Keratinocyte (primary cell): ENCODE measurements around the gene ATP6V0D1. TPM values are rescaled to one million over a fixed set of nuclear protein-coding genes. Genes with fewer than 3 reads are reported as not detected.

Experiments used
- DNase-seq: peaks from one replicate; pipeline ENCODE4 v3.0.0-alpha.2; 2011; ENCODE audit warnings: low read depth, missing footprints, low spot score
- FAIRE-seq: peaks from 2 replicates; lab custom pipeline; 2011; peaks lifted over from hg19 to GRCh38; lab: Jason Lieb, UNC
- H2AFZ ChIP-seq: 2 replicates; pipeline ENCODE4 v1.6.0; 2012; ENCODE audit warnings: low read length, control low read depth, inconsistent platforms; ENCODE audit not compliant: control insufficient read depth
- H3K27ac ChIP-seq: 2 replicates; pipeline ENCODE4 v1.5.1; 2011; ENCODE audit warnings: low read length; ENCODE audit not compliant: control insufficient read depth, insufficient read depth
- H3K27me3 ChIP-seq: 3 replicates; pipeline ENCODE4 v1.6.0; 2011; ENCODE audit warnings: low read length; ENCODE audit not compliant: control insufficient read depth, insufficient read depth; ENCODE audit errors: extremely low read depth
- H3K36me3 ChIP-seq, 2 experiments: 2 replicates in 1 of 2; 3 replicates in 1 of 2; pipeline ENCODE4 v1.5.1; 2011; ENCODE audit warnings: low read length in 2 of 2, mild to moderate bottlenecking in 1 of 2; ENCODE audit not compliant: control insufficient read depth in 2 of 2, insufficient read depth in 2 of 2; ENCODE audit errors: extremely low read depth in 1 of 2
- H3K4me1 ChIP-seq: 3 replicates; pipeline ENCODE4 v1.5.1; 2011; ENCODE audit warnings: low read length; ENCODE audit not compliant: control insufficient read depth, insufficient read depth; ENCODE audit errors: extremely low read depth
- H3K4me2 ChIP-seq: 3 replicates; pipeline ENCODE4 v1.6.0; 2011; ENCODE audit warnings: low read depth, low read length; ENCODE audit not compliant: control insufficient read depth, insufficient read depth; ENCODE audit errors: extremely low read depth
- H3K4me3 ChIP-seq, 3 experiments: fragments of 200-600 bp in 1 of 3; sonication (generic) in 1 of 3; 2 replicates in 2 of 3; 3 replicates in 1 of 3; pipeline ENCODE4 v1.5.1; 2011 to 2016; ENCODE audit warnings: low read length in 3 of 3, mild to moderate bottlenecking in 3 of 3, control low read depth in 2 of 3, inconsistent platforms in 1 of 3, low read depth in 1 of 3, mixed read lengths in 1 of 3, mixed run types in 1 of 3, moderate library complexity in 1 of 3; ENCODE audit not compliant: control insufficient read depth in 2 of 3, insufficient read depth in 2 of 3; ENCODE audit errors: extremely low read depth in 1 of 3
- H3K79me2 ChIP-seq: 2 replicates; pipeline ENCODE4 v1.6.0; 2012; ENCODE audit warnings: low read length; ENCODE audit not compliant: control insufficient read depth, insufficient read depth
- H3K9ac ChIP-seq: 3 replicates; pipeline ENCODE4 v1.6.0; 2011; ENCODE audit warnings: low read length; ENCODE audit not compliant: control insufficient read depth, insufficient read depth; ENCODE audit errors: extremely low read depth
- H3K9me1 ChIP-seq: 3 replicates; pipeline ENCODE4 v1.6.0; 2011; ENCODE audit warnings: low read length; ENCODE audit not compliant: control insufficient read depth, insufficient read depth; ENCODE audit errors: extremely low read depth
- H3K9me3 ChIP-seq: 2 replicates; pipeline ENCODE4 v1.5.1; 2012; ENCODE audit warnings: low read depth, low read length; ENCODE audit not compliant: control insufficient read depth
- H4K20me1 ChIP-seq: 3 replicates; pipeline ENCODE4 v1.6.0; 2011; ENCODE audit warnings: low read length; ENCODE audit not compliant: control insufficient read depth, insufficient read depth; ENCODE audit errors: extremely low read depth
- EZH2 ChIP-seq: IDR thresholded peaks from one replicate; pipeline ENCODE4 v1.6.1; 2012; ENCODE audit warnings: inconsistent platforms, mild to moderate bottlenecking, low read length, moderate library complexity
- dilution Hi-C: fragments of 300-500 bp; cut with MboI; formaldehyde crosslinking; loops from one replicate; pipeline ENCODE4 v1.7.0; 2020; ENCODE audit warnings: low sequenced_read_pairs; ENCODE audit not compliant: extremely low pct_ligation_motif_present
- polyA plus RNA-seq, 5 experiments: library from polyadenylated mRNA; depleted of rRNA in 3 of 5; stranded (reverse) in 3 of 5; stranded (forward) in 1 of 5; unstranded in 1 of 5; fragments of >200 nt; gene quantifications; 1 replicate in 1 of 5; 2 replicates in 3 of 5; 3 replicates in 1 of 5; pipeline versions ENCODE4 v1.2.1 to v1.2.3, GENCODE V29; 2011 to 2012; ENCODE audit warnings: missing spikeins in 2 of 5, low read depth in 1 of 5, low replicate concordance in 1 of 5
- TF ChIP-seq, protein P1 (sequence below), 3 experiments: IDR thresholded peaks in 1 of 3; conservative IDR thresholded peaks in 1 of 3; optimal IDR thresholded peaks in 1 of 3; 2 replicates in 2 of 3; 3 replicates in 1 of 3; pipeline versions ENCODE3 to v1.5.1; 2011; ENCODE audit warnings: low read length in 3 of 3, mild to moderate bottlenecking in 3 of 3, moderate library complexity in 2 of 3, control low read depth in 1 of 3, inconsistent platforms in 1 of 3; ENCODE audit not compliant: insufficient read depth in 2 of 3; ENCODE audit errors: extremely low read depth in 1 of 3

The ATP6V0D1 gene
- polyA plus RNA-seq, 1 donor (not counting 4 experiments of a cell fraction or from before 2014, with no cell fraction given): 97.1 TPM

DNA sequence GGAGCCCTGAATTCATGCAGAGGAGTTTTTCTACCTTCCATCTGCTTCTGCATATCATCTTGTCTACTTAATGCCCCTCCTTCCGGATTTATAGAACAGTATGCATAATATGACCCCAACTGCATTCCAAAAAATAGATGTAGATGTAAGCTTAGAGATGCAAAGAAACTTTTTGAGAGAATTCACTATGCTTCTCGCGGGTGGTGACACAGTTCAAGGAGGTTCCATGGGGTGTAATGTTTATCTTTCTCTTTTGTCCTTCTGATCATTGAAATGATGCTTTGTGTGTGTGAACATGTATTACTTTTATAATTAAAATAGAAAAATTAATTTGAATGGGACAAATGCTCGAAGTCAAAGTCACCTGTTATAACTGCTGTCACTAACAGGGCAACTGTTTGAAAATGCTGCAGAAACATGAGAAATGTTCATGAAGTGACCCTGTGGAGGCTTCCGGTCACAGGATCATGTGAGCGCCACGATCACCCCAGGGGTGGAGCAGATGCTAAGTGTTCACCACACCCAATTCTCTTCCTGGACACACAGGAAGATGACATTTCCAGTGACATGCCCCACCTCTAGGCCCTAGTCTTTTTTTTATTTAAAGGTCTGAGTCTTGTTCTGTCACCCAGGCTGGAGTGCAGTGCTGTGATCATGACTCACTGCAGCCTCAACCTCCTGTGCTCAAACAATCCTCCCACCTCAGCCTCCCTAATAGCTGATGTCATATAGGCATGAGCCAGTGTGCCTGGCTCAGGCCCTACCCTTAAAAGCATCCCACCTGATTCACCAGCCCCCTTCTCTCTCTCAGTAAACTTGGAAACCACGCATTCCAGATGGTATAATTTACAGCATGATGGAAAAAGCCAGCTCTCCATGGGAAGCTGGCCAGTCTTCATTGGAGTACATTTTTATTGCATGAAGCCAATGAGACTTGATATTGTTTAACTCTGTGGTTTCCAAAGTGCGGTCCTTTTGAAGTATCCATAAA, 23.4 kb upstream of the ATP6V0D1 start:
- H3K9me1 ChIP-seq: no peaks in the 10 kb centered on the region
- H3K27ac ChIP-seq: no peak overlapping the region
- H3K9me3 ChIP-seq: no peaks in the 10 kb centered on the region
- no peaks in the 10 kb centered on the region for H4K20me1 ChIP-seq
- no peaks in the 10 kb centered on the region for H3K36me3 ChIP-seq
- no peak overlapping the region for H3K4me2 ChIP-seq
- H2AFZ ChIP-seq: no peak overlapping the region
- H3K4me1 ChIP-seq: no peaks in the 10 kb centered on the region
- H3K79me2 ChIP-seq: no peaks in the 10 kb centered on the region
- dilution Hi-C loops: no loop called here
- no peak for FAIRE-seq
- H3K9ac ChIP-seq: no peak overlapping the region
- TF ChIP-seq, protein P1, sequence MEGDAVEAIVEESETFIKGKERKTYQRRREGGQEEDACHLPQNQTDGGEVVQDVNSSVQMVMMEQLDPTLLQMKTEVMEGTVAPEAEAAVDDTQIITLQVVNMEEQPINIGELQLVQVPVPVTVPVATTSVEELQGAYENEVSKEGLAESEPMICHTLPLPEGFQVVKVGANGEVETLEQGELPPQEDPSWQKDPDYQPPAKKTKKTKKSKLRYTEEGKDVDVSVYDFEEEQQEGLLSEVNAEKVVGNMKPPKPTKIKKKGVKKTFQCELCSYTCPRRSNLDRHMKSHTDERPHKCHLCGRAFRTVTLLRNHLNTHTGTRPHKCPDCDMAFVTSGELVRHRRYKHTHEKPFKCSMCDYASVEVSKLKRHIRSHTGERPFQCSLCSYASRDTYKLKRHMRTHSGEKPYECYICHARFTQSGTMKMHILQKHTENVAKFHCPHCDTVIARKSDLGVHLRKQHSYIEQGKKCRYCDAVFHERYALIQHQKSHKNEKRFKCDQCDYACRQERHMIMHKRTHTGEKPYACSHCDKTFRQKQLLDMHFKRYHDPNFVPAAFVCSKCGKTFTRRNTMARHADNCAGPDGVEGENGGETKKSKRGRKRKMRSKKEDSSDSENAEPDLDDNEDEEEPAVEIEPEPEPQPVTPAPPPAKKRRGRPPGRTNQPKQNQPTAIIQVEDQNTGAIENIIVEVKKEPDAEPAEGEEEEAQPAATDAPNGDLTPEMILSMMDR (optimal IDR thresholded peaks at IDR 0.05 in 1 of 3, IDR thresholded peaks at IDR 0.05 in 1 of 3, conservative IDR thresholded peaks at IDR 0.05 in 1 of 3; ENCODE audit: extremely low read depth in 1 of 3, insufficient read depth in 2 of 3, low read length in 3 of 3): no peak
- TF ChIP-seq EZH2: no peak
- DNase-seq: no peak
- H3K27me3 ChIP-seq: no peaks in the 10 kb centered on the region
- no peak overlapping the region for H3K4me3 ChIP-seq

- H3K27me3 ChIP-seq: no peaks in the 10 kb centered on the region
- no peak for DNase-seq
- H3K4me2 ChIP-seq: no peak overlapping the region
- no peak overlapping the region for H3K27ac ChIP-seq
- H3K4me3 ChIP-seq: no peak overlapping the region
- no peak for TF ChIP-seq EZH2
- TF ChIP-seq, protein P1 (optimal IDR thresholded peaks at IDR 0.05 in 1 of 3, IDR thresholded peaks at IDR 0.05 in 1 of 3, conservative IDR thresholded peaks at IDR 0.05 in 1 of 3; ENCODE audit: extremely low read depth in 1 of 3, insufficient read depth in 2 of 3, low read length in 3 of 3): no peak
- H4K20me1 ChIP-seq: no peaks in the 10 kb centered on the region
- dilution Hi-C loops: no loop called here
- FAIRE-seq: no peak
- H3K36me3 ChIP-seq: no peaks in the 10 kb centered on the region
- H3K79me2 ChIP-seq: no peaks in the 10 kb centered on the region
- H3K4me1 ChIP-seq: no peaks in the 10 kb centered on the region
- H3K9ac ChIP-seq: no peak overlapping the region
- H2AFZ ChIP-seq: no peak overlapping the region
- H3K9me3 ChIP-seq: no peaks in the 10 kb centered on the region
- no peaks in the 10 kb centered on the region for H3K9me1 ChIP-seq
These were observed 18.1 kb upstream of the ATP6V0D1 start for GRCh38 chr16:67499106-67499505.
